PC-3 (cell line): ENCODE data around the gene SMC6. TPM values are rescaled to one million over a fixed set of nuclear protein-coding genes. Genes with fewer than 3 reads are reported as not detected.
A peak's percentile ranks its signal among the peaks of the same experiment; 100 is the strongest.

ENCODE experiments used
- ATAC-seq: fragments of 200-7000 bp; cut with Tn5 transposase; 2 replicates; pipeline ENCODE4 v1.9.1; 2020; ENCODE audit warnings: mild to moderate bottlenecking, moderate library complexity
- BruUV-seq: library from RNA; stranded (reverse); fragments of 400-500 nt; replicated peaks from 2 replicates; lab custom pipeline; 2021; lab: Mats Ljungman, UMichigan
- CTCF ChIA-PET: fragments of 300-600 bp; sonication (Branson Sonifier 250); formaldehyde crosslinking; loops from one replicate; lab custom pipeline; 2022; ENCODE audit warnings: antibody characterized with exemption; lab: Charles Lee
- POLR2A ChIA-PET: fragments of 300-600 bp; sonication (Branson Sonifier 250); formaldehyde crosslinking; loops from one replicate; lab custom pipeline; 2022; ENCODE audit warnings: antibody characterized with exemption; ENCODE audit not compliant: unreplicated experiment; lab: Charles Lee
- DNase-seq: peaks from one replicate; pipeline ENCODE4 v3.0.0-alpha.2; 2015
- H2AFZ ChIP-seq: fragments of 300-600 bp; sonication (generic); 2 replicates; pipeline ENCODE4 v1.6.0; 2016; ENCODE audit warnings: antibody characterized with exemption, low read length
- H3F3A ChIP-seq: fragments of 300-600 bp; sonication (generic); one replicate; pipeline ENCODE4 v1.6.0; 2017; ENCODE audit warnings: antibody characterized with exemption, low read length, control low read depth, mild to moderate bottlenecking; ENCODE audit not compliant: unreplicated experiment
- H3K27ac ChIP-seq: fragments of 300-600 bp; sonication (generic); 2 replicates; pipeline ENCODE4 v1.5.1; 2016; ENCODE audit warnings: mild to moderate bottlenecking, low read length
- H3K27me3 ChIP-seq: fragments of 300-600 bp; sonication (generic); 2 replicates; pipeline ENCODE4 v1.6.1; 2016; ENCODE audit warnings: low read length, mixed read lengths
- H3K36me3 ChIP-seq: fragments of 300-600 bp; sonication (generic); 2 replicates; pipeline ENCODE4 v1.6.1; 2016; ENCODE audit warnings: low read depth, mixed run types, low read length, mixed read lengths
- H3K4me1 ChIP-seq: fragments of 300-600 bp; sonication (generic); 2 replicates; pipeline ENCODE4 v1.5.1; 2016; ENCODE audit warnings: low read length; ENCODE audit not compliant: insufficient read depth
- H3K4me2 ChIP-seq: fragments of 300-600 bp; sonication (generic); 2 replicates; pipeline ENCODE4 v1.6.0; 2016; ENCODE audit warnings: low read length
- H3K4me3 ChIP-seq: fragments of 300-600 bp; sonication (generic); 2 replicates; pipeline ENCODE4 v1.5.1; 2016; ENCODE audit warnings: mild to moderate bottlenecking, low read length, mixed read lengths
- H3K79me2 ChIP-seq: fragments of 300-600 bp; sonication (generic); 2 replicates; pipeline ENCODE4 v1.6.1; 2017; ENCODE audit warnings: low read length, mixed read lengths
- H3K9ac ChIP-seq: fragments of 300-600 bp; sonication (generic); 2 replicates; pipeline ENCODE4 v1.6.0; 2016; ENCODE audit warnings: mild to moderate bottlenecking, low read length
- H3K9me2 ChIP-seq: fragments of 300-600 bp; sonication (generic); replicated peaks from 2 replicates; pipeline ENCODE4 v1.6.1; 2016; ENCODE audit warnings: mixed run types, low read length, mixed read lengths
- H3K9me3 ChIP-seq: fragments of 300-600 bp; sonication (generic); 2 replicates; pipeline ENCODE4 v1.6.1; 2016; ENCODE audit warnings: low read length, mixed read lengths
- H4K20me1 ChIP-seq: fragments of 300-600 bp; sonication (generic); 2 replicates; pipeline ENCODE4 v1.6.1; 2016; ENCODE audit warnings: low read length, mixed read lengths
- CTCF ChIP-seq: fragments of 300-600 bp; sonication (generic); conservative IDR thresholded peaks from 2 replicates; pipeline ENCODE4 v1.5.1; 2017; ENCODE audit warnings: antibody characterized with exemption, low read depth, mild to moderate bottlenecking, low read length
- EZH2 ChIP-seq: fragments of 300-600 bp; sonication (generic); IDR thresholded peaks from one replicate; pipeline ENCODE4 v1.6.1; 2017; ENCODE audit warnings: antibody characterized with exemption, mild to moderate bottlenecking, low read length; ENCODE audit not compliant: unreplicated experiment
- EZH2phosphoT487 ChIP-seq: fragments of 300-600 bp; sonication (generic); IDR thresholded peaks from 2 replicates; pipeline ENCODE4 v1.6.1; 2018; ENCODE audit warnings: mild to moderate bottlenecking, antibody characterized with exemption, low read length, borderline replicate concordance
- intact Hi-C: fragments of 100-400 bp; cut with micrococcal nuclease; formaldehyde crosslinking; loops from 2 replicates; pipeline ENCODE4 v1.9.0; 2023
- total RNA-seq: library from RNA; depleted of rRNA; stranded (reverse); fragments of >200 nt; gene quantifications from 2 replicates; pipeline ENCODE4 v1.2.3, GENCODE V29; 2014

Gene SMC6
- total RNA-seq, 1 experiment from 2014 or later, result 15.6 TPM

GRCh38 chr2:17648581-17648980 lies 105.0 kb downstream of the SMC6 start:
- Histone ChIP-seq H3K27me3 (no peaks in the 10 kb centered on the region), H3F3A (no peaks in the 10 kb centered on the region), H3K4me2 (no peak overlapping the region), H4K20me1 (no peaks in the 10 kb centered on the region), H3K9me3 (no peaks in the 10 kb centered on the region), H3K4me3 (no peak overlapping the region), H3K9me2 (no peaks in the 10 kb centered on the region), H3K4me1 (peaks cover 9% of the 10 kb centered on the region), H3K36me3 (no peaks in the 10 kb centered on the region), H3K9ac (no peak overlapping the region), H2AFZ (no peak overlapping the region), H3K79me2 (no peaks in the 10 kb centered on the region), H3K27ac (no peak overlapping the region)
- ChIA-PET POLR2A (no interaction called here), CTCF (no interaction called here)
- no peak for DNase-seq
- intact Hi-C loops, result no loop called here
- no TSS peak for BruUV-seq
- TF ChIP-seq EZH2phosphoT487 (no peak), CTCF (no peak), EZH2 (no peak)
- ATAC-seq, result no peak

- H2AFZ ChIP-seq, result no peak overlapping the region
- TF ChIP-seq EZH2 (no peak), EZH2phosphoT487 (no peak), CTCF (no peak)
- ATAC-seq (no peak), DNase-seq (no peak)
- H3K27me3 ChIP-seq, result no peaks in the 10 kb centered on the region
- no peaks in the 10 kb centered on the region for H4K20me1 ChIP-seq
- no peaks in the 10 kb centered on the region for H3K36me3 ChIP-seq
- no TSS peak for BruUV-seq
- no peak overlapping the region for H3K4me2 ChIP-seq
- intact Hi-C loops, result loop anchor here (1.0 to 2.0 kb wide), 2 partner anchors 24 to 26 kb away; no protein-coding TSS in a partner anchor
- H3K9ac ChIP-seq, result no peak overlapping the region
- H3K9me3 ChIP-seq, result no peaks in the 10 kb centered on the region
- peaks cover 18% of the 10 kb centered on the region for H3K4me1 ChIP-seq
- no peak overlapping the region for H3K4me3 ChIP-seq
- H3K27ac ChIP-seq, result no peak overlapping the region
- H3K79me2 ChIP-seq, result no peaks in the 10 kb centered on the region
- no peaks in the 10 kb centered on the region for H3K9me2 ChIP-seq
- no peaks in the 10 kb centered on the region for H3F3A ChIP-seq
- ChIA-PET CTCF (interaction anchor here (2.9 kb wide), 1 partner anchor 24 kb away, joined by 43 read pairs; no protein-coding TSS in a partner anchor), POLR2A (no interaction called here)
These were observed 106.5 kb downstream of the SMC6 start for GRCh38 chr2:17646838-17647701.

GRCh38 chr2:17646081-17646554 lies 107.5 kb downstream of the SMC6 start:
- TF ChIP-seq CTCF (peak; percentile 86), EZH2phosphoT487 (no peak)

More at GRCh38 chr2:17646081-17646554, 107.5 kb downstream of the SMC6 start:
- BruUV-seq, result no TSS peak
- no peak overlapping the region for H3K27ac ChIP-seq
- no peak overlapping the region for H3K4me2 ChIP-seq
- no peaks in the 10 kb centered on the region for H3K79me2 ChIP-seq
- H3K4me1 ChIP-seq, result peaks cover 18% of the 10 kb centered on the region
- ChIA-PET CTCF (interaction anchor here (0.7 to 2.9 kb wide), 2 partner anchors 10 to 25 kb away, joined by 3 to 43 read pairs; no protein-coding TSS in a partner anchor), POLR2A (no interaction called here)
- H2AFZ ChIP-seq, result no peak overlapping the region
- peak; percentile 57 for ATAC-seq
- H4K20me1 ChIP-seq, result no peaks in the 10 kb centered on the region
- no peak overlapping the region for H3K9ac ChIP-seq
- no peaks in the 10 kb centered on the region for H3K9me2 ChIP-seq
- no peaks in the 10 kb centered on the region for H3K36me3 ChIP-seq
- peak; percentile 85 for DNase-seq
- no peaks in the 10 kb centered on the region for H3F3A ChIP-seq
- no peaks in the 10 kb centered on the region for H3K9me3 ChIP-seq
- no peaks in the 10 kb centered on the region for H3K27me3 ChIP-seq
- H3K4me3 ChIP-seq, result no peak overlapping the region
- intact Hi-C loops, result loop anchor here (1.0 to 2.0 kb wide), 2 partner anchors 25 kb away; no protein-coding TSS in a partner anchor
